ENCODE results near the gene TPO.
"Not testable (repeated sequence)": the region's sequence is repeated elsewhere in the genome, so short reads cannot be mapped to it uniquely, and the experiment has no call there.

The TPO gene

GRCh38 chr2:1483551-1483950, 70.3 kb downstream of the TPO start:
- DNase-seq (ENCODE audit: low read depth in 2 of 2) = no peak

- DNase-seq (ENCODE audit: low read depth in 2 of 2) = no peak
Measured at GRCh38 chr2:1484131-1484884, 71.0 kb downstream of the TPO start.

- no peak for DNase-seq (ENCODE audit: low read depth in 2 of 2)
Measured at GRCh38 chr2:1486670-1487069, 73.4 kb downstream of the TPO start.

GRCh38 chr2:1487758-1488157, 74.5 kb downstream of the TPO start:
- no peak for DNase-seq (ENCODE audit: low read depth in 2 of 2)

GRCh38 chr2:1488181-1488671, 75.0 kb downstream of the TPO start:
- DNase-seq (ENCODE audit: low read depth in 2 of 2) = no peak

GRCh38 chr2:1488851-1489250, 75.6 kb downstream of the TPO start:
- DNase-seq (ENCODE audit: low read depth in 2 of 2) = no peak

- DNase-seq (ENCODE audit: low read depth in 2 of 2) = no peak
Measured at GRCh38 chr2:1489486-1489885, 76.2 kb downstream of the TPO start.

GRCh38 chr2:1490381-1490780, 77.1 kb downstream of the TPO start:
- DNase-seq (ENCODE audit: low read depth in 2 of 2) = not testable (repeated sequence)

GRCh38 chr2:1491751-1492150, 78.5 kb downstream of the TPO start:
- no peak for DNase-seq (ENCODE audit: low read depth in 2 of 2)

- not testable (repeated sequence) for DNase-seq (ENCODE audit: low read depth in 2 of 2)
Measured at GRCh38 chr2:1492231-1492630, 79.0 kb downstream of the TPO start.

- no peak for DNase-seq (ENCODE audit: low read depth in 2 of 2)
Measured at GRCh38 chr2:1492711-1493430, 79.6 kb downstream of the TPO start.

GRCh38 chr2:1493431-1494126, 80.3 kb downstream of the TPO start:
- no peak for DNase-seq (ENCODE audit: low read depth in 2 of 2)

- DNase-seq (ENCODE audit: low read depth in 2 of 2) = no peak
Measured at GRCh38 chr2:1494257-1494656, 81.0 kb downstream of the TPO start.

- DNase-seq (ENCODE audit: low read depth in 2 of 2) = no peak
Measured at GRCh38 chr2:1494906-1495305, 81.6 kb downstream of the TPO start.

- no peak for DNase-seq (ENCODE audit: low read depth in 2 of 2)
Measured at GRCh38 chr2:1495676-1496358, 82.6 kb downstream of the TPO start.

- no peak for DNase-seq (ENCODE audit: low read depth in 2 of 2)
Measured at GRCh38 chr2:1496359-1496821, 83.1 kb downstream of the TPO start.

- no peak for DNase-seq (ENCODE audit: low read depth in 2 of 2)
Measured at GRCh38 chr2:1497122-1497611, 83.9 kb downstream of the TPO start.

- no peak for DNase-seq (ENCODE audit: low read depth in 2 of 2)
Measured at GRCh38 chr2:1498176-1498575, 84.9 kb downstream of the TPO start.

- no peak for DNase-seq (ENCODE audit: low read depth in 2 of 2)
Measured at GRCh38 chr2:1499033-1499795, 86.0 kb downstream of the TPO start.

GRCh38 chr2:1501038-1501851, 88.0 kb downstream of the TPO start:
- no peak for DNase-seq (ENCODE audit: low read depth in 2 of 2)

Measured in stimulated activated CD4-positive, alpha-beta T cell treated with anti-CD3 and anti-CD28 coated beads, Interleukin-12 subunit alpha, Interleukin-12 subunit beta, amount 100 ng/mL, for 24 hours (primary cell).